ENCODE results near the gene TMEM117.

DNA sequence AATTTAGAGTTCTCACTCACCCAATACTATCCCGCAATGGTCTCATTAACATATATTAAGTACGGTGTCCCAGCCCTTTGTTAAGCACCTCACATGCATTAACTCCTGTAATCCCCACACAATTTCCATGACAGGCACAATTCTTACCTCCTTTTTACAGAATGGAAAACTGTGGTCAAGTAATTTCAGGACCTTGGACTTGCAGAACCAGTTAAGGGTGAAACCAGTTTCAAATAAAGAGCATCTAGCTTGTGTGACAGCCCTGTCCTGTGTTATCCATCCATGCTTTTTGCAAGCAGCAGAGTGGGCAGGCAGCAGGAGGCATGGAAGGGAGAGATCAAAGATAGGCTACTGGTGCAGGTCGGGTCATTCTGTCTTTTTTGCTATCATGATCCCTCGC lies 569.4 kb downstream of the TMEM117 start:
- TF ChIP-seq POLR2A (IDR thresholded peaks at IDR 0.05) = no peak
- TF ChIP-seq, protein P1, sequence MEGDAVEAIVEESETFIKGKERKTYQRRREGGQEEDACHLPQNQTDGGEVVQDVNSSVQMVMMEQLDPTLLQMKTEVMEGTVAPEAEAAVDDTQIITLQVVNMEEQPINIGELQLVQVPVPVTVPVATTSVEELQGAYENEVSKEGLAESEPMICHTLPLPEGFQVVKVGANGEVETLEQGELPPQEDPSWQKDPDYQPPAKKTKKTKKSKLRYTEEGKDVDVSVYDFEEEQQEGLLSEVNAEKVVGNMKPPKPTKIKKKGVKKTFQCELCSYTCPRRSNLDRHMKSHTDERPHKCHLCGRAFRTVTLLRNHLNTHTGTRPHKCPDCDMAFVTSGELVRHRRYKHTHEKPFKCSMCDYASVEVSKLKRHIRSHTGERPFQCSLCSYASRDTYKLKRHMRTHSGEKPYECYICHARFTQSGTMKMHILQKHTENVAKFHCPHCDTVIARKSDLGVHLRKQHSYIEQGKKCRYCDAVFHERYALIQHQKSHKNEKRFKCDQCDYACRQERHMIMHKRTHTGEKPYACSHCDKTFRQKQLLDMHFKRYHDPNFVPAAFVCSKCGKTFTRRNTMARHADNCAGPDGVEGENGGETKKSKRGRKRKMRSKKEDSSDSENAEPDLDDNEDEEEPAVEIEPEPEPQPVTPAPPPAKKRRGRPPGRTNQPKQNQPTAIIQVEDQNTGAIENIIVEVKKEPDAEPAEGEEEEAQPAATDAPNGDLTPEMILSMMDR (IDR thresholded peaks at IDR 0.05) = no peak

All from esophagus squamous epithelium (tissue), 4 donors.